Measurements from ENCODE around the gene CLASP2.
"Not testable (repeated sequence)": the region's sequence is repeated elsewhere in the genome, so short reads cannot be mapped to it uniquely, and the experiment has no call there.

The CLASP2 gene

GRCh38 chr3:33717866-33718594 is at the start of gene CLASP2:
CLASP2 (minus strand) TSS chr3:33718254; CDS start chr3:33718002, 252 bp downstream.
- peak; percentile 85 for DNase-seq

- DNase-seq: peak; percentile 35
Observed at GRCh38 chr3:33758864-33759263, 40.8 kb upstream of the CLASP2 start.

- no peak for DNase-seq
Observed at GRCh38 chr3:33758281-33758680, 40.2 kb upstream of the CLASP2 start.

DNA sequence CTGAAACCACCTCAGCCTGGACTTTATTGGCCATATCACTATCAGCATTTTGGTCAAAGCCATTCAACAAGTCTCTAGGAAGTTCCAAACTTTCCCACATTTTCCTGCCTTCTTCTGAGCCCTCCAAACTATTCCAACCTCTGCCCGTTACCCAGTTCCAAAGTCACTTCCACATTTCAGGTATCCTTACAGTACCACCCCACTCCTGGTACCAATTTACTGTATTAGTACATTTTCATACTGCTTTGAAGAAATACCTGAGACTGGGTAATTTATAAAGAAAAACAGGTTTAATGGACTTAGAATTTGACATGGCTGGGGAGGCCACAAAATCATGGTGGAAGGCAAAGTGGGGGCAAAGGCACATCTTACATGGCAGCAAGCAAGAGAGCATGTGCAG is 36.3 kb upstream of the CLASP2 start:
- DNase-seq: not testable (repeated sequence)

- DNase-seq: no peak
Observed at GRCh38 chr3:33751336-33751735, 33.3 kb upstream of the CLASP2 start.

DNA sequence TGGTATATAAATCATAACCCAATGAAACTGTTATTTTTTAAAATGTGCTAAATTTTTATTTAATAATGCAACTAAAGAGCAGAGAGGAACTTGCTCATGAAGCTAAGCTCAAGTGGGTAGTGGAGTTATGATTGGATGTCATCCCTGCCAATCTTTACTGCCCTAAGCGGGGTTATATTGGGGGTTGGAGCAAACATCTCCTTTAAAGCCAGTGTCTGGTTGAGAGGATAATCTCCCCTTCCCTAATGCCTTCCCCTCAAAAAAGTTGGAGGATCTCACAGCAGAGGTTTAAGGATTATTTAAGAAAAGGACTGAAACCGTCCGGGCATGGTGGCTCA is 32.1 kb upstream of the CLASP2 start:
- no peak for DNase-seq

DNA sequence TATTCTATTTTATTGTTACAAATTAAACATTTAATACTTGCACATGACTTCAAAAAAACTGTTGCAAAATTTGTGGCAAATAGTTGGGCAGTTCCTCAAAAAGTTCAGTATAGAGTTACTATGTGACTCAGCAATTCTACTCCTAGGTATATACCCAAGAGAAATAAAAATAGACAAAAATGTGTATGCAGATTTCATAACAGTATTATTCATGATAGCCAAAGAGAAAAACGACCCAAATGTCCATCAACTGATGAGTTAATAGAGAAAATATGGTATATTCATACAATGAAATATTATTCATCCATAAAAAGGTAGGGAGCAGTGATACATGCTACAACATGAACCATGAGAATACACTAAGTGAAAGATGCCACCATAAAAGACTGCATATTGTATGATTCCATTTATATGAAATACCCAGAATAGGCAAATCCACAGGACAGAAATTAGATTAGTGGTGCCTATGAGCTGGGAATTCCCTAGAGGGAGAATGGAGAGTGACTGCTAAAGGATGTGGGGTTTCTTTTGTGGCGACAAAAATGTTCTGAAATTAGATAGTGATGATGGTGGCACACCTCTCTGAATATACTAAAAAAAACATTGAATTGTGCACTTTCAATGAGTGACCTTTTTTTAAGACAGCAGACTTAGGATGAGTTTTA is 31.6 kb upstream of the CLASP2 start:
- DNase-seq: peak; percentile 56

DNA sequence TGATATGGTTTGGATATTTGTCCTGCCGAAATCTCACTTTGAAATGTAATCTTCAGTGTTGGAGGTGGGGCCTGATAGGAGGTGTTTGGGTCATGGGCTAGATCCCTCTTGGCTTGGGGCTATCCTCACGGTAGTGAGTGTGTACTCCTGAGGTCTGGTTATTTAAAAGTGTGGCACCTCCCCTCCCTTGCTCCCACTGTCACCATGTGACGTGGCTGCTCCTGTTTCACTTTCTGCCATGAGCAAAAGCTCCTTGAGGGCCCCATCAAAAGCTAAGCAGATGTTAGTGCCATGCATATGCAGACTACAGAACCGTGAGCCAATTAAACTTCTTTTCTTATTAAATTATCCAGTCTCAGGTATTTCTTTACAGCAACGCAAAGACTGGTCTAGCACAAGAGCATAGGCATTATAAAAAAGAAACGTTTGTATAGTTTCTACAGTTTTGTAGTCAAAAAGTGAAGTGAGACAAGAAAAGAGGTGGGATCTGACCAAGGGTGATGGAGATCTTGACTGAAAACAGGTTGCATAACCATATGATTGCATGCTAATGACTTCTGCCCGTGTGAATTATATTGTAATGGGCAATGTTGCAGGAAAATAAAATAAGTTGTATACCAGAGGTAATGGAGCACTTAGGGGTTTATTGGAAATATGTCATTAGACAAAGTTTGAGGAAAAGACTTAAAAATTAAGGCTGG is 28.5 kb upstream of the CLASP2 start:
- DNase-seq: no peak

- DNase-seq: no peak
Observed at GRCh38 chr3:33737146-33737545, 19.1 kb upstream of the CLASP2 start.

DNA sequence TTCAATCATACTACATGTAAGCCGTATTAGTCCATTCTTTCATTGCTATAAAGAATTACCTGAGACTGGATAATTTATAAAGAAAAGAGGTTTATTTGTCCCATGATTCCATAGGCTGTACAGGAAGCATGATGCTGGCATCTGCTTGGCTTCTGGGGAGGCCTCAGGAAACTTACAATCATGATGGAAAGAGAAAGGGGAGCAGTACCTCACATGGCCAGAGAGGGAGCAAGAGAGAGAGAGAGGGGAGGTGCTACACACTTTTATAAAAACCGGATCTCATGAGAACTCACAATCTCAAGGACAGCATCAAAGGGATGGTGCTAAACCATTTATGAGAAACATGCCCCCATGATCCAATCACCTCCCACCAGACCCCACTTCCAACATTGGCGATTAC is 14.3 kb upstream of the CLASP2 start:
- DNase-seq: no peak

- DNase-seq: no peak
Observed at GRCh38 chr3:33729993-33730392, 11.9 kb upstream of the CLASP2 start.

DNA sequence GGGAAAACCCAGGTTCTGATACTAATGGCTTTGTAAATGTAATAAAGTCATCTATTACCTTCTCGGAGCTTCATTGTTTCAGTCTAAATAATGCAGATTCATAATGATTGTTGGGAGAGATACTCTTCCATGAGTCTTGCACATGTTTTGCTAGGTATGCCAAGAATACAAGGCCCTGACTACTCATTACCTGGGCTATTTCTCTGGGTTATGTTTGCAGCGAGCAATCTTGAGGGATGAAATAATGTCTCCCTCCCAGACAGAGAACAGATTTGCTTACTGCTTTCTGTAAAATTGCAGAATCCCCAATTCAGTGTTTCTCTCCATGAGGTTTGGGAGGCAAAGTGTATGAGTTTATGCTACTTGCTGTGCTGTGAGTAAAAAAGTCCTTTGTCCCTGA is 6.2 kb upstream of the CLASP2 start:
- DNase-seq: no peak

DNA sequence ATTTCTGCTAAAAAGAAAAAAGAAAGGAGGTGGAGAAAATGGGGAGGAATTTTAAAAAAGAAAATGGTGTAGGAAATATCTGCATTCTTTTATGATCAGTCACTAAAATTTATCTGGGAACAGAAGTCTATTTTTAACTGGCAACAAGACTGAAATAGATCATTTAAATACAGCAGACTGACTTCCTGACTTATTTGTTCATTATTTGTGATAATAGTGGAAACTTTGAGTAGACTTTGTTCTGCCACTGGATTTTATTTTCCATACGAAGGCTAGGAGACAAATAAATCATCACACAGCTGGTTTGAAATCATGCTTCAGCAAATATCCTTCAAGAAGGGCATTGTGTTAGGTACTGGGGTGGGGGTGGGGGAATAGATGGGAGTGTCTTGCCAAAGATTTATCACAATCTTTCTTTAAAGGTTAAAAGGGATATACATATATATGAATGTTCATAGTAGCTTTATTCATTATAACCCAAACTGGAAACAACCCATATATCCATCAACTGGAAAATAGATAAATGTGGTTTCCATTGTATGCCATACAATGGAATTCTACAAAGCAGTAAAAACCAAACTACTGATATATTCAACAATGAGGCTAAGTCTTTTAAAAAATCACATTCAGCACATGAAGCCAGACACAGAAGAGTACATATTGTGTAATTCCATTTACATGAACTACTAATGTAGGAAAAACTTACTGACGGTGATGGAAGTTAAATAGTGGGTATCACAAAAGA is 4.7 kb upstream of the CLASP2 start:
- peak; percentile 56 for DNase-seq

DNA sequence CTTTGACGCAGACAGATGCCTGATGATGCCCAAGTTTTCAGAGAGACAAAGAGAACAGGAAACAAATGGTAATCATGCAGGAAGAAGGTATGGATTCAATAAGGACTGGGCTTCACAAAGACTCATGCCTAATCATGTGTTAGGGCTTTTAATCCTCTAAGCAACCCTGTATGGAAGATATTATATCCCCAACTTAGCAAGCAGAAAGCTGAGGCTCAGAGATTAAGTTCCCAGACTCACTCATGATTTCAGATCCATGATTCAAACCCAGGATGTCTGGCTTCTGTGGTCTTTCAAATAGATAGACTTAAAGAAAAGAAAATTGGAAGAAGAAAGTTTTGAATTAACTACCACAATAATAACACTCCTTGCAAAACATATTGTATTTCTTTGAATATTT is 4.1 kb upstream of the CLASP2 start:
- peak; percentile 20 for DNase-seq

GRCh38 chr3:33718595-33718907 is 497 bp upstream of the CLASP2 start:
- no peak for DNase-seq

DNA sequence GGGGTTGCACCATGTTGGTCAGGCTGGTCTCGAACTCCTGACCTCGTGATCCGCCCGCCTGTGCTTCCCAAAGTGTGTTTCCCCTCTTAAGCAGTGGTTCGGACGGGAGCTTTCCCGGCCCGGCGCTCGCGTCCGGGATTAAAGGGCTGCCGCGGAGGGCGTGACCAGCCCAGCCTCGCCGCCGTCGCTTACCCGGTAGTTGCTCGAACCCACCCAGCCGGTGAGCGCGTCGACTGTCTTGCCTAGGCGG is 513 bp downstream of the CLASP2 start:
- peak; percentile 52 for DNase-seq

DNA sequence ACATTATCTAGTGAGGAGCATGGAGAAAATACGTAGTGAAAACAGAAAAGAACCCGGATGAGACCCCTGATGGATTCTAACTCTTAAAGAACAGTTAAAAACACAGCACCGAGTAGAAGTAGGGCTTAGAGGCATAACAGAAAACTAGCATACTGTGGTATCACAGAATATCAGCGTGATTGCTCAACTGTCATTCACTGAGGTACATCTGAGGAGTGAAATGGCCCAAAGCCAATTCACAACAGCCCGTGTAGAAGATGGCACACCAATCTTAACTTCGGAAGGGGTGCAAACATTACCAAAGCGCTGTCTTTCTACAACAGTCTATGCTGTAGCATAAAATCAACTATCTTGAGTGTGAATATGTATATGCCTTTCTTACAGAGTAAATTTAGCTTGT is 1.8 kb downstream of the CLASP2 start:
- no peak for DNase-seq

GRCh38 chr3:33711100-33711499 is 7.0 kb downstream of the CLASP2 start:
- DNase-seq: no peak

- no peak for DNase-seq
Observed at GRCh38 chr3:33706056-33706455, 12.0 kb downstream of the CLASP2 start.

DNA sequence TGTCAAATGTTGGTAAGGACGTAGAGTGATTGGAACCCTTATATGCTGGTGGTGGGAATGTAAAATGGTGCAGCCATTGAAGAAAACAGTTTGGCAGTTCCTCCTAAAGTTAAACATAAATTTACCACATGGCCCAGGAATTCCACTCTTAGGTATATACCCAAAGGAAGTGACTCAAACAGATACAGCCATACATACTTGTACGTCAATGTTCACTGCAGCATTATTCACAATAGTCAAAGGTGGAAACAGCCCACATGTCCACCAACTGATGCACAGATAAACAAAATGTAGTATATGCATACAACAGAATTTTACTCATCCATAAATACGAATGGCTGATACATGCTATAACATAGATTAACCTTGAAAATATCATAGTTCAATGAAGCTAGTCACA is 13.2 kb downstream of the CLASP2 start:
- no peak for DNase-seq

GRCh38 chr3:33699275-33699674 is 18.8 kb downstream of the CLASP2 start:
- no peak for DNase-seq

GRCh38 chr3:33694944-33695343 is 23.1 kb downstream of the CLASP2 start:
- DNase-seq: no peak

GRCh38 chr3:33690341-33690740 is 27.7 kb downstream of the CLASP2 start:
- DNase-seq: no peak

DNA sequence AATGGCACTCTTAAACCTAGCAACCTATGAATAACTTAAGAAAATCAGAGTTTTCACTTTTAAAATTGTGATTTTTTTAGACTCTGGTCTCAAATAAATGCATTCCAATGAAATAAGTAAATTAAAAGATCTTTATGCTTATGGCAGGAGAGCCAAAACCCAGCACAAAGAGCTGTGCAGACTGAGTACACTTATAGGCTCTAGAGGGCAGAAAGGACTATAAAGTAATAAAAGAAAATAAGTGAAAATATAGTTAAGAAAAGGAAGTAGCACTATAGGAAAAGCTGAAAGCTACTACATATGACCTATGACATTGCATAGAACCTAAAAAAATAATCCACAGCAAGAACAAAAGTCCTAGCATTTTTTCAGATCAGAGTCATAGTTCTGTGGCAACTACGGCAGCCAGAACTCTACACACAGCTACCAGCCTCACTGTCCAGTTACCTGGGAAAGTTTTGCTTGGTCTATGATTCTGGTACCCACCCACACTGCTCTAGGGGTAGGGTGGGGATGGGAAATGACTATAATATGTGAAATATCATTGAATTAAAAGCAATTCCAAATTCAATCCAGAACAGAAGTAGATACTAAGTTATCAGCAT is 30.5 kb downstream of the CLASP2 start:
- peak; percentile 24 for DNase-seq
